Stimulated activated naive CD4-positive, alpha-beta T cell (primary cell): ENCODE data around the gene NDUFB4.

Source experiments
- DNase-seq, 6 experiments: peaks; one replicate each; lab custom pipeline; 2025; lab: John Stamatoyannopoulos, UW

NDUFB4 gene

DNA sequence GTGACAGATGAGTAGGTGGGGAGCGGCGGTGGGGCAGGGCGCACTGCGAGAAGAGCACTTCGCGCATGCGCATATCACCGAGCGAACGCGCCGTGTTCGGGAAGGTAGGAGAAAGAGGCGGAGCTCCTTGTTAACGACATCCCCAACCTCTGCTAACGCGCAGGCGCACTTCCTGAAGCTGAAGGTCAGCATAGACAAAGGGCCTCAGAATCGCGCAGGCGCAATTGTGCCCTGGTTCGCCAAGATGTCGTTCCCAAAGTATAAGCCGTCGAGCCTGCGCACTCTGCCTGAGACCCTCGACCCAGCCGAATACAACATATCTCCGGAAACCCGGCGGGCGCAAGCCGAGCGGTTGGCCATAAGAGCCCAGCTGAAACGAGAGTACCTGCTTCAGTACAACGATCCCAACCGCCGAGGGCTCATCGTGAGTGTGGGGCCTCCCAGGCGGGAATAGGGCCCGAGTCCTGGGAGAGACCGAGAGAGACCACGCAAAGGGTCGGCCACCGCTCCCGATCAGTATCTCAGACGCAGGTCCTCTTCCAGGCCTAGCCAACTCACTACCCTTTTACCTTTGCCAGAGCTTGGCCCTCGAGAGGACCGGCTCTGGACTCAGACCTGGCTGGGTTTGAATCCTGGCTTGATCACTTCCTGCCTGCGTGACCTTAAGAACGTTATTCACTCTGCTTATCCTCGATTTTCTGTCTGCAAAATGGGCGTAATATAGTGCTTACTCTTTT lies at the start of gene NDUFB4:
NDUFB4 (plus strand) TSS at position 221 of the 737 bp plus-strand sequence; CDS start at position 245, 24 bp downstream.
- DNase-seq, result peak; percentile 83 to 97 (median 94)

- no peak for DNase-seq
Measured at GRCh38 chr3:120550546-120550945, 45.6 kb upstream of the NDUFB4 start.

DNA sequence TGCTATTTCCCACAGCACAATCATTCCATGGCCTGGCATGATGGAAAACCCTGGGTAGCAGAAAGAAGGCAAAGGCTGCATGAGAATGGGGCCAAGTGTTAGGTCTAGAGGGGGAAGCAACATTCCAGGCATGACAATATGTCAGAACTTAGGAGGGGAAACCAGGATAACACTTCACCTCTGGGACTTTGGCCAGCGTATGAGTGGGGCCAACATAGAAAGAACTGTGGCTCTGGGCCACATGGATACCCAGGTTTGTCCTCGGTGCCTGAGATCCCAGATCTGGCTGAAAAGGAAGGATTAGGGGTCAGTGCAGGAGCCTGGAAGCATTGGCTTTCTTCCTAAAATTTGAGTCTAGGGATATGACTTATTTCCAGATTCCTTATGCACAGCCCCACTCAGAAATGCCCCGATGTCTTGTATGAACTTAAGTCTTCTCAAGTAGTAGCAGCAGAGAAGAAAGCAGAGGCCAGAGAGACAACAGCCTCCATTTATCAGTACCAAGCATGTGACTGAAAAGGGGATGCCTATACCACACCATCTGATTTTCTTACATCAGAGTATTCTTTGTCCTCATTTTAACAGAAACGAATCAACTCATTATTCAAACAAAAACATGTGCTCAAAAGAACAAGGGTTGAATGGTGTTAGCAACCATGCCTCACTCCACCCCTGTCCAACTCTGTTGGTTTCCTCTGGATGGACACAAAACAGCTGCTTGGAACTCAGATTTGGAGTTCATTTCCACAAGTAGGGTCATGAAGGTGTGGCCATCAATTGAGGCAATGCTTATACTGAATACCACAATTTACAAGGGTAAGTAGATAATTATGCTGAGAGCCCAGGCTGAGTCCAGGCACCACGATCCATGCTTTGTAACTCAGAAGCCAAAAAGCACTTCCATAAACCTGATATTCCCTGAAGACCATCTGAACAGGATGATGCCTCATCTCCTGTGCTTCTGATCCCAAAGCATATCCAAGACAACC lies 43.7 kb upstream of the NDUFB4 start:
- no peak for DNase-seq

DNA sequence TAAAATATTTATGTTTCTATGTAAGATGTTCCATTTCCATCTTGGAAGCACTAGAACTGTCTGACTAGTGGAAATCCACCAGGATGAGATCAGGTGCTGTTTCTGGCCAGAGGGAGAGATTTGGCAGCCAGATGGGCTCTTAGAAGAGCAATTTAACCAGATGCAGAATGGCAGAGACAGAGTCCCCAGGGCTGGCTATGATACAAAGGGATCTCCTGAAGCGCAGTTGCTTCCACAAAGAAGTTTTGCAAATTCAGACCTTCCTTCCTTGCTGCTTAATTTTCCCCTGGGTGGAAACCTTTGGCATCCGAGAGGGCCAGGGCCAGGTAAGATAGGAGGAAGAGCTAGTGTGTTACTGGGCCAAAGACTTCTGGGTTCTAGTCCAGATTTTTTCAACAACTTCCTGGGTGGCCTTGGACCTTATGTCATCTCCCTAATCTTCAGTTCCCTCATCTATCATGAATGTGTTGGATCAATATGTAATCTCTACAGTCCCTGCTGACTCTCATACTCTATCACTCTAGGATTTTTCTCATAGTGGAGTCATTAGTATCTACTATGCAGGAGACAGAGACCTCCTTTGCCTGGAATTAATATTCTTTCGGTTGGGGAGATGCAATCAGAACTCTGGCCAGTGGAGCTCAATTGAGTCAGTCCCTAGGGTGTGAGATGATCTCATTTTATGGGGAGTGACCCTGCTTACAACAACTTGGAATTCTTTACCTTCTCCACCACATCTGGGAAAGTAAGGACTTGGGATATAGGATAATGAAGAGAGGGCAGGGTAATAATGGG lies 41.1 kb upstream of the NDUFB4 start:
- DNase-seq, result no peak

DNA sequence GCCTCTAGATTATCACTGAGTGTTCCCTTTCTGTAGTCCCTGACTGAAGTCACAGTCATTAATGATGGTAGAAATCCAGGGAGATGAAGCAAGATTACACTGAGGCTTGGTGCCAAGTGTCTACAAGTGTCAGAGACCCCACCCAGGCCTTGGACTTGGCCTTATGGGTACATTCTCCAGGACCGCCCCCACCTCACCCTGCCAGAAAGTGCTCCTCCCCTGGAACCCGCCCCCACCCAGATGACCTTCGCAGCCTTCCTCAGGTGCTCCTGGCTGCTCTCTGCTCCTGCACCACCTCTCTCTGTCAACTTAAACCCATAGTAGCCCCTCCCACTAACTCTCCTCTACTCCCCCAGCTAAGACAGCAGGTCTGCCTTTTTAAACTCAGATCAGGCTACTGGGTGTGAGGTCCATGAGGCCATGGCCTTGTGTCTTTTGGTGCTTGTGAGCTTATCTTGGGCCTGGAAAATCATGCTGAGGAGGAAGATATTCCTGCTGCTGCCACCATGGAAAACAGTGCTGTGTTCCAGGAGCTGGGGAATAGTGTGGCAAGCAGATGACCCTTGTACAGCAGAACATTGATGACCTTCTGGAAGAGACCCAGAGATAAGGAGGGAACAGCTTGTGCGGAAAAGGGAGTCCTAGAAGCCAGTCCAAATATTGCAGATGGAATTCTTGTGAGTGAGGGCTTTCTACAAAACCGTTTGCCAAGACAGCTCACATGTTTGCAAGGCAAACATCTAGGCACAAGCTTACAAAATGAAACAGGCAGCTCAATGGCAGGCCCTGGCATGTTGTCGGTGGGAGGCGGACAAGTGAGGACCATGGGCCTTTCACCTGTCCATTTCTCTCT lies 40.3 kb upstream of the NDUFB4 start:
- no peak for DNase-seq

- DNase-seq, result no peak
Measured at GRCh38 chr3:120557115-120557514, 39.0 kb upstream of the NDUFB4 start.

DNA sequence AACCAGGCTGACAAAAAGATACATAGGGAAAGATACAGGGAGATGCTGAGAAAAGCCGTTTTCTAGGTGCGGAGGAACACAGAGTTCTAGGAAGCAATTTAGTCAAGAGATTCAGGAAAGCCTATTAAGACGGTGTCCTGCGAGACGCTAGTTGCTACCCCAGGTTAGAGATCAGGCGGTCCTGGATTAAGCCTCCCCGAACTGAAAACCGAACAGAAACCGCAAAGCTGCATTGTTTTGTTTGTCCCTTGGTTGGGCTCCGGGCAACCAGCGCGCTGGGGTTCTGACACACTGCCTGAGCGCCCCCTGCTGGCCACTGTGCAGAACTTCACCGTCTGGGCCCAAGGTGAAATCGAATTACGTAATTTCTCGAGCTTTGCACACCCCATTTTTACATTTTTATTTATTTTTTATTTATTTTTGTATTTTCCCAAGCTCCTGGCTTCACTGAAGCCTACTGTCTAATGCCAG lies 37.3 kb upstream of the NDUFB4 start:
- DNase-seq, result peak; percentile 78 to 91 (median 84)

GRCh38 chr3:120559242-120560061 lies 36.7 kb upstream of the NDUFB4 start:
- DNase-seq, result peak in 1 of 6 experiments; percentile 2

DNA sequence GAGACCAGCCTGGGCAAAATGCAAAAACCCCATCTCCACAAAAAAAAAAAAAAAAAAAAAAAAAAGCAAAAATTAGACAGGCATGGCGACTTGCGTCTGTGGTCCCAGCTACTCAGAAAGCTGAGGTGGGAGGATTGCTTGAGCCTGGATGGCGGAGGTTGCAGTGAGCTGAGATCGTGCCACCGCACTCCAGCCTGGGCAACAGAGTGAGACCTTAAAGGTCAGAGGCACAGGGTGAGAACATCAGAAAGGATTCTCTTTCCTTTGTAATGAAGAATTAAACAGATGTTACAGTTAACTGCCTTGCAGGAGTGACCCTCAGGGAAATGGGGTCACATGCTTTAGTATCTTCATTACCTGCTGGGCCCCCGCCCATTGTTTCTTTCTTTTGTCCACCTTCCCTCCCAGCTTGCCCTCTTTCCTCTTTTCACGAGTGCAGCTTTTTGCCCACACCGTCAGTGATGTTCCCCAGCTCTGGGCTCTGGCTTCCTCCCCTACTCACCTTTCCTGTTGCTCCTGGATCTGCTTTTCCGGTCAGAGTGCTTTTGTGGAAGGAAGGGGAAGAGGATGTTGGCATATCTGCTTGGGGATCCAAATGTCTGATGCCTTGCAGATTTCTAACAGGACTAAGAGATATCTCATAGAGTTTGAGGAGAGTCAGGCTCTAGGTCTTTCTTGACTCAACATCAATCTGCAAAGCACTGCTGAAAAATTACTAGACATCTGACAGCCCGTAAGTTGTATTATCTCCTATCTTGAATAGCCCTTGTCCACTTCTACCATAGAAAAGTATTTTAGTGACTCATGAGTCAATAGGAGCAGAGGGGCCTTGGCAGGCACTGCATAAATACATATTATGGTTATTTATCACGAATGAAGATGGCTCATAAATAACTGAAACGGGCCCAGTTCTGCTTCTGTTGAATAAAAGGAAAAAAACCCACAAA lies 35.6 kb upstream of the NDUFB4 start:
- DNase-seq, result no peak

DNA sequence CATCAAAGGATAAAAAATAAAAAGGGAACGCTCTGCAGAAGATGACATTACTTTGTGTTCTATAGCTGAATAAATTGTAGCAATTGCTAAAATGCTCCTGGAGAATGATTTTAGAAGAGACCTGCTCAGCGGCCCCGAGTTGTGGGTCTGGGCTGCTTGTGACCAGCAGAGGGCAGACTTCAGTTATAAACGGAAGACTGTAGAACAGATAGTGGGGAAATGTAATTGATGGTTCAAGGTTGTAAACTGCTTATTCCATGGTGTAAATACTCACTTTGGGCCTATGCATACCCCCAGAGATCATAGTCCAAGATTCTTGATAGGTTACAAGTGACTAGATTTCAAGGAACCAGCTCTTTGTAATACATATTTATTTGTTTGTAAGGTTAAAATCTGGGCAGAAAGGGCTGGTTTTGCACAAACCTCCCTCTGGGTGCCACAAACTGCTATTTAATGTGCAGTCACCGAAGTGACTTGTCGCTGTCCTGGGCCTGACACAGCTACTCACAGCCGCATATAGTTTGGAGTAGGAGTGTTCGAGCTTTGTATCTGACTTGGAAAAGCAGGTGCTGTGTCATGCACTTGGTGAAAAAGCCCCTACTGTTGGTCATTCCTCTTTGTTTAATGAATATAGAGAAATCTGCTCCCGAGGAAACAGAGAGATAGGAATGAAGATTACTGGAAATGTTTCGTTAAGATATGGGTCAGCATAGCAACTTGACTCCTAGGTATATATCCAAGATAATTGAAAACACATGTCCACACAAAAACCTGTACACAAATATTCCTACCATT lies 34.7 kb upstream of the NDUFB4 start:
- peak; percentile 41 to 73 (median 52) for DNase-seq

GRCh38 chr3:120563356-120564022 lies 32.6 kb upstream of the NDUFB4 start:
- DNase-seq, result no peak

GRCh38 chr3:120566243-120566975 lies 29.7 kb upstream of the NDUFB4 start:
- DNase-seq, result no peak

DNA sequence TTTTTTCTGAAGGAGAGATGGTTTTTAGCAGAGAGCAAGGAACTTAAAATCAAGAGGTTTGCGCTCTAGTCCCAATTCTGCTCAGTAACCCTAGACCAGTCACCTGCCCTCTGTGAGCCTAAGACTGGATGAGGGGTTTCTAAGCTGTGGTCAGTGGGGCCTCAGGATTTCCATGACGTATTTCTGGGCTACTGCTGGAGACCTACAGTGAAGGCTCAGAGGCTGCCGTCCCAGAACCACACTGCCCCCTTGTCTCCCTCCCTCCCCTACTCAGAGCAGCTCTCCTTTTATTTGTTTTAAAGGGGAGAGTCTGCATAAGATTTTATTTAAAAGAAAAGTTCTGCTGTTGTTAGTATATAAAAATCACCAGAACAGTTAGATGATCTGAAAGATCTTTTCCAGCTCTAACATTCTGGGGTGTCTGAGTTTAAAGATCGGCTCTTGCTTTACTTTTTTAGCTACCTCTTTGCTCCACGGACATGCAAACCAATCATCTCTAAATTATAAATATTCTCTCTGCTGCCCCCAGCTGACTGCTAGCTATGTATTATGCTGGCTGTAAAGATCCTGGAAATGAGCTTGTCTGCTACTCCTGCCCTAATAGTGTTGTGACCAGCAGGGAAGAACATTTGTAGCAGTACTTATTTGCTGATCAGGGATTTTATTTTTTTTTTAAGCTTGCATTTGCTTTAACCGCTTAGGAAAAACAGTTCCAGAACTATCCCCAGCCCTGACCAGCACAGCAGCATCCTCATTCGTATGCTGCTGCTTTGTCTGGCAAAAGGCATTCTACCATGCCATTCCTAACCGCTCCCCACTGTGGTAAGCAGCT lies 28.6 kb upstream of the NDUFB4 start:
- DNase-seq, result peak in 1 of 6 experiments; percentile 15

GRCh38 chr3:120568202-120568531 lies 28.0 kb upstream of the NDUFB4 start:
- no peak for DNase-seq

GRCh38 chr3:120568598-120568997 lies 27.5 kb upstream of the NDUFB4 start:
- DNase-seq, result no peak
